PC-3 (cell line): ENCODE results near the gene CNIH1. TPM values are rescaled to one million over a fixed set of nuclear protein-coding genes. Genes with fewer than 3 reads are reported as not detected.
"Not testable (repeated sequence)": the region's sequence is repeated elsewhere in the genome, so short reads cannot be mapped to it uniquely, and the experiment has no call there.

Experiments used
- ATAC-seq: fragments of 200-7000 bp; cut with Tn5 transposase; 2 replicates; pipeline ENCODE4 v1.9.1; 2020; ENCODE audit warnings: mild to moderate bottlenecking, moderate library complexity
- BruUV-seq: library from RNA; stranded (reverse); fragments of 400-500 nt; replicated peaks from 2 replicates; lab custom pipeline; 2021; lab: Mats Ljungman, UMichigan
- CTCF ChIA-PET: fragments of 300-600 bp; sonication (Branson Sonifier 250); formaldehyde crosslinking; loops from one replicate; lab custom pipeline; 2022; ENCODE audit warnings: antibody characterized with exemption; lab: Charles Lee
- POLR2A ChIA-PET: fragments of 300-600 bp; sonication (Branson Sonifier 250); formaldehyde crosslinking; loops from one replicate; lab custom pipeline; 2022; ENCODE audit warnings: antibody characterized with exemption; ENCODE audit not compliant: unreplicated experiment; lab: Charles Lee
- DNase-seq: peaks from one replicate; pipeline ENCODE4 v3.0.0-alpha.2; 2015
- H2AFZ ChIP-seq: fragments of 300-600 bp; sonication (generic); 2 replicates; pipeline ENCODE4 v1.6.0; 2016; ENCODE audit warnings: antibody characterized with exemption, low read length
- H3F3A ChIP-seq: fragments of 300-600 bp; sonication (generic); one replicate; pipeline ENCODE4 v1.6.0; 2017; ENCODE audit warnings: antibody characterized with exemption, low read length, control low read depth, mild to moderate bottlenecking; ENCODE audit not compliant: unreplicated experiment
- H3K27ac ChIP-seq: fragments of 300-600 bp; sonication (generic); 2 replicates; pipeline ENCODE4 v1.5.1; 2016; ENCODE audit warnings: mild to moderate bottlenecking, low read length
- H3K27me3 ChIP-seq: fragments of 300-600 bp; sonication (generic); 2 replicates; pipeline ENCODE4 v1.6.1; 2016; ENCODE audit warnings: low read length, mixed read lengths
- H3K36me3 ChIP-seq: fragments of 300-600 bp; sonication (generic); 2 replicates; pipeline ENCODE4 v1.6.1; 2016; ENCODE audit warnings: low read depth, mixed run types, low read length, mixed read lengths
- H3K4me1 ChIP-seq: fragments of 300-600 bp; sonication (generic); 2 replicates; pipeline ENCODE4 v1.5.1; 2016; ENCODE audit warnings: low read length; ENCODE audit not compliant: insufficient read depth
- H3K4me2 ChIP-seq: fragments of 300-600 bp; sonication (generic); 2 replicates; pipeline ENCODE4 v1.6.0; 2016; ENCODE audit warnings: low read length
- H3K4me3 ChIP-seq: fragments of 300-600 bp; sonication (generic); 2 replicates; pipeline ENCODE4 v1.5.1; 2016; ENCODE audit warnings: mild to moderate bottlenecking, low read length, mixed read lengths
- H3K79me2 ChIP-seq: fragments of 300-600 bp; sonication (generic); 2 replicates; pipeline ENCODE4 v1.6.1; 2017; ENCODE audit warnings: low read length, mixed read lengths
- H3K9ac ChIP-seq: fragments of 300-600 bp; sonication (generic); 2 replicates; pipeline ENCODE4 v1.6.0; 2016; ENCODE audit warnings: mild to moderate bottlenecking, low read length
- H3K9me2 ChIP-seq: fragments of 300-600 bp; sonication (generic); replicated peaks from 2 replicates; pipeline ENCODE4 v1.6.1; 2016; ENCODE audit warnings: mixed run types, low read length, mixed read lengths
- H3K9me3 ChIP-seq: fragments of 300-600 bp; sonication (generic); 2 replicates; pipeline ENCODE4 v1.6.1; 2016; ENCODE audit warnings: low read length, mixed read lengths
- H4K20me1 ChIP-seq: fragments of 300-600 bp; sonication (generic); 2 replicates; pipeline ENCODE4 v1.6.1; 2016; ENCODE audit warnings: low read length, mixed read lengths
- EZH2 ChIP-seq: fragments of 300-600 bp; sonication (generic); IDR thresholded peaks from one replicate; pipeline ENCODE4 v1.6.1; 2017; ENCODE audit warnings: antibody characterized with exemption, mild to moderate bottlenecking, low read length; ENCODE audit not compliant: unreplicated experiment
- EZH2phosphoT487 ChIP-seq: fragments of 300-600 bp; sonication (generic); IDR thresholded peaks from 2 replicates; pipeline ENCODE4 v1.6.1; 2018; ENCODE audit warnings: mild to moderate bottlenecking, antibody characterized with exemption, low read length, borderline replicate concordance
- intact Hi-C: fragments of 100-400 bp; cut with micrococcal nuclease; formaldehyde crosslinking; loops from 2 replicates; pipeline ENCODE4 v1.9.0; 2023
- total RNA-seq: library from RNA; depleted of rRNA; stranded (reverse); fragments of >200 nt; gene quantifications from 2 replicates; pipeline ENCODE4 v1.2.3, GENCODE V29; 2014
- TF ChIP-seq, protein P1 (sequence below): fragments of 300-600 bp; sonication (generic); conservative IDR thresholded peaks from 2 replicates; pipeline ENCODE4 v1.5.1; 2017; ENCODE audit warnings: antibody characterized with exemption, low read depth, mild to moderate bottlenecking, low read length

The CNIH1 gene
- total RNA-seq, 1 experiment from 2014 or later: 194 TPM

DNA sequence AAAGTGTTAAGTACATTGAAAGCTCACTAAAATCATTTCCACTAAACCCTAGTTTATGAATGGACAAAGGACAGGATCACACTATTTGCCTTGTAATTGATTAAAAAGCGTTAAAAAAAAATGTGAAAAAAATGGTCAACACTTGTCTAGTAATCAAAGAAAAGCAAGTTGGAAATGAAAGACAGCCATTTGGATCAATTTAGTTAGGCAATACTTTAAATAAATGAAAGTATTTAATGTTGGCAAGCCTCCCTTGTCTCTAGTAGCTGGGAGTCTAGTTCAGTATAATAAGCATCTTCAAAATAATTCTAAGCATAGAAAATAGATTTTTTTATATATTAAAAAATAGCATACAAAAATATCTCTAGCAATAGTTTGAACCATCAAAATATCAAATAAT lies 14.2 kb upstream of the CNIH1 start:
- TF ChIP-seq, protein P1, sequence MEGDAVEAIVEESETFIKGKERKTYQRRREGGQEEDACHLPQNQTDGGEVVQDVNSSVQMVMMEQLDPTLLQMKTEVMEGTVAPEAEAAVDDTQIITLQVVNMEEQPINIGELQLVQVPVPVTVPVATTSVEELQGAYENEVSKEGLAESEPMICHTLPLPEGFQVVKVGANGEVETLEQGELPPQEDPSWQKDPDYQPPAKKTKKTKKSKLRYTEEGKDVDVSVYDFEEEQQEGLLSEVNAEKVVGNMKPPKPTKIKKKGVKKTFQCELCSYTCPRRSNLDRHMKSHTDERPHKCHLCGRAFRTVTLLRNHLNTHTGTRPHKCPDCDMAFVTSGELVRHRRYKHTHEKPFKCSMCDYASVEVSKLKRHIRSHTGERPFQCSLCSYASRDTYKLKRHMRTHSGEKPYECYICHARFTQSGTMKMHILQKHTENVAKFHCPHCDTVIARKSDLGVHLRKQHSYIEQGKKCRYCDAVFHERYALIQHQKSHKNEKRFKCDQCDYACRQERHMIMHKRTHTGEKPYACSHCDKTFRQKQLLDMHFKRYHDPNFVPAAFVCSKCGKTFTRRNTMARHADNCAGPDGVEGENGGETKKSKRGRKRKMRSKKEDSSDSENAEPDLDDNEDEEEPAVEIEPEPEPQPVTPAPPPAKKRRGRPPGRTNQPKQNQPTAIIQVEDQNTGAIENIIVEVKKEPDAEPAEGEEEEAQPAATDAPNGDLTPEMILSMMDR: no peak
- TF ChIP-seq EZH2: no peak
- no peak for TF ChIP-seq EZH2phosphoT487
- no peaks in the 10 kb centered on the region for H3K79me2 ChIP-seq
- H2AFZ ChIP-seq: no peak overlapping the region
- ChIA-PET CTCF (interaction anchor here (0.6 kb wide), 1 partner anchor 33 kb away, joined by 3 read pairs; no protein-coding TSS in a partner anchor), POLR2A (no interaction called here)
- H3K4me1 ChIP-seq: no peaks in the 10 kb centered on the region
- intact Hi-C loops: no loop called here
- no peak overlapping the region for H3K4me3 ChIP-seq
- ATAC-seq (no peak), DNase-seq (no peak)
- H3K9me2 ChIP-seq: no peaks in the 10 kb centered on the region
- no peaks in the 10 kb centered on the region; the same call in 1 of the 2 replicates for H3K9me3 ChIP-seq
- H3K36me3 ChIP-seq: no peaks in the 10 kb centered on the region
- BruUV-seq: no TSS peak
- H3K27me3 ChIP-seq: no peaks in the 10 kb centered on the region
- no peak overlapping the region for H3K27ac ChIP-seq
- no peak overlapping the region for H3K4me2 ChIP-seq
- H3F3A ChIP-seq: no peaks in the 10 kb centered on the region
- no peak overlapping the region for H3K9ac ChIP-seq
- H4K20me1 ChIP-seq: no peaks in the 10 kb centered on the region

DNA sequence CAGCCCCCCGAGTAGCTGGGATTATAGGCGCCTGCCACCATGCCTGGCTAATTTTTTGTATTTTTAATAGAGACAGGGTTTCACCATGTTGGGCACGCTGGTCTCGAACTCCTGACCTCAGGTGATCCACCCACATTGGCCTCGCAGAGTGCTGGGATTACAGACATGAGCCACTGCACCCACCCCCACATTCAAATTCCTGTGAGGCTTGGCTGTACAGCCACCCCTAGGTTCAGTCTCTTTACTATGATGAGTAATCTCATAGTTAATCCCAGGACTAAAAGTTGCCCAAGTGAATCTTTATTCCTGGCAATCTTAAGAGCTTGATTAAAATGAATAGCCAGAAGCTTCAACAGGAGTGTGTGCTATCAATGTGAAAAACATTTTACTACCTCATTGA lies 12.8 kb upstream of the CNIH1 start:
- POLR2A ChIA-PET: interaction anchor here (0.6 kb wide), 1 partner anchor 55 kb away, joined by 4 read pairs; the partner anchor contains the start of gene CGRRF1
- H3K79me2 ChIP-seq, H4K20me1 ChIP-seq, H3K4me1 ChIP-seq, H3F3A ChIP-seq, intact Hi-C loops, H3K9me2 ChIP-seq, H3K9ac ChIP-seq, H2AFZ ChIP-seq, H3K9me3 ChIP-seq, CTCF ChIA-PET, H3K27me3 ChIP-seq, BruUV-seq, H3K4me3 ChIP-seq, H3K36me3 ChIP-seq, H3K27ac ChIP-seq, H3K4me2 ChIP-seq: not testable (repeated sequence)
- DNase-seq: peak; percentile 65
- ATAC-seq: peak; percentile 63

DNA sequence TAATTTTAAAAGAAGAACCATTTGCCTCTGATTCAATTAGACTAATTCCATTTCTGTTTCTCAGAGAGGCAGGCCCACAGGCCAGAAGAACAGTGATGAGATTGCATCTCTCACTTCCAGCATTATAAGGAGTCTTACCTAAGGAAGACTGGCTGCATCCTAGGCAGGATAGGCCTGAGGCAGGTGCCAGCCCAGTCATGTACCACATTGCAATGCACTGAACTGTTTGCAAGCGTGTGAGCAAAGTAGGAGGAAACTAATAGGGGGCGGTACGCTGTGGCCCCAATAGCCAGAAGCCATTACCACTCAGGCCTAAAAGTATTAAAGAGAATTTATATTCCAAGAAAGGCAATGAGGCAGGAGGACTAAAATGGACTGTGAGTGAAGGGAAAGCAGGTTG lies 12.1 kb upstream of the CNIH1 start:
- Histone ChIP-seq H3K27ac (no peak overlapping the region), H4K20me1 (no peaks in the 10 kb centered on the region), H2AFZ (no peak overlapping the region), H3K27me3 (no peaks in the 10 kb centered on the region), H3K36me3 (no peaks in the 10 kb centered on the region), H3K79me2 (no peaks in the 10 kb centered on the region), H3K4me3 (no peak overlapping the region), H3K4me1 (no peaks in the 10 kb centered on the region), H3K9me2 (no peaks in the 10 kb centered on the region), H3K4me2 (no peak overlapping the region), H3K9ac (no peak overlapping the region), H3F3A (no peaks in the 10 kb centered on the region), H3K9me3 (no peaks in the 10 kb centered on the region)
- TF ChIP-seq, protein P1: no peak
- TF ChIP-seq EZH2: no peak
- no peak for TF ChIP-seq EZH2phosphoT487
- DNase-seq (no peak), ATAC-seq (no peak)
- intact Hi-C loops: no loop called here
- ChIA-PET CTCF (no interaction called here), POLR2A (no interaction called here)
- BruUV-seq: no TSS peak
